ENCODE data around the gene GUCA2A.

The GUCA2A gene

DNA sequence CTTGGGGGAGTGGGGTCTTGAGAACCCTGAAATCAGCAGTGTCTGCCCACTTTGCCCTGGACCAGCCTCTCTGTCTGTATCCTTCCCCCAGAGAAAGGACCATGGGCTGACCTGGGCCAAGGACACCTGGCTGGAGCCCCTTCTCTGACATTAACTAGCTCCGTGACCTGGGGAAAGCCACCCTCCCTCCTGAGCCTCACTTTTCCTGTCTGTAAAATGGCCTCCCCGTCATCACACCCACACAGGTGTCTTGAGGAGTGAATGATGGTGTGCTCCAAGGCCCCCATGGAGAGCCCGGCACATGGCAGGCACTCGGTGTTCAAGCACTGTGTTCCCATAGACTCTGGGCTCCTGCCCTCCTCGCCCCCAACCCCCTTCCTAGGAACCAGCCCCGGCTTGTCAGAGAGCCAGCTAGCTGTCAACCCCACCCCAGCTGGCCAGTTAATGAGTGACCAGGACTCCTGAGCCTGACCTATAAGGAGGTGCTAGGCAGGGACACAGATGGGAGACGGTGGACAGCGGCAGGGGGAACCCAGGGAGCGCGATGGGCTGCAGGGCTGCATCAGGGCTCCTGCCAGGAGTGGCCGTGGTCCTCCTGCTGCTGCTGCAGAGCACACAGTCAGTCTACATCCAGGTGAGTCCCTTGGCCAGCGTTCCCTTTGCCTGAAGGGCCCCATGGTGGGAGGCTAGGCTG is 11.5 kb downstream of the GUCA2A start, which contains the start of gene GUCA2B:
TSS of gene GUCA2B (plus strand) at position 504 of the 694 bp plus-strand sequence. CDS start at position 545, 41 bp downstream.
- Histone ChIP-seq H3K27ac (ENCODE audit: extremely low read depth, low read depth, low read length) (no peak within 1 kb of the TSS), H3K4me3 (ENCODE audit: low read depth, low read length) (no peak within 1 kb of the TSS), H3K9me3 (ENCODE audit: control insufficient read depth, insufficient read depth, low read depth, low read length) (no peaks in the 10 kb centered on the region), H3K4me1 (ENCODE audit: control insufficient read depth, insufficient read depth, low read length) (no peaks in the 10 kb centered on the region), H3K36me3 (ENCODE audit: control insufficient read depth in 2 of 2, insufficient read depth in 1 of 2, low read length in 2 of 2) (no peaks in the 10 kb centered on the region)
- CTCF ChIA-PET, result no interaction called here
- TF ChIP-seq, protein P1, sequence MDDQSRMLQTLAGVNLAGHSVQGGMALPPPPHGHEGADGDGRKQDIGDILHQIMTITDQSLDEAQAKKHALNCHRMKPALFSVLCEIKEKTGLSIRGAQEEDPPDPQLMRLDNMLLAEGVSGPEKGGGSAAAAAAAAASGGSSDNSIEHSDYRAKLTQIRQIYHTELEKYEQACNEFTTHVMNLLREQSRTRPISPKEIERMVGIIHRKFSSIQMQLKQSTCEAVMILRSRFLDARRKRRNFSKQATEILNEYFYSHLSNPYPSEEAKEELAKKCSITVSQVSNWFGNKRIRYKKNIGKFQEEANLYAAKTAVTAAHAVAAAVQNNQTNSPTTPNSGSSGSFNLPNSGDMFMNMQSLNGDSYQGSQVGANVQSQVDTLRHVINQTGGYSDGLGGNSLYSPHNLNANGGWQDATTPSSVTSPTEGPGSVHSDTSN (CRISPR knock-in tag; IDR thresholded peaks at IDR 0.05), result no peak
- TF ChIP-seq ZNF561 (tag by site-specific recombination; IDR thresholded peaks at IDR 0.05; ENCODE audit: borderline replicate concordance) (no peak), ZNF837 (tag by site-specific recombination; IDR thresholded peaks at IDR 0.05) (no peak), ZNF114 (tag by site-specific recombination; IDR thresholded peaks at IDR 0.05) (no peak), ZNF843 (tag by site-specific recombination; IDR thresholded peaks at IDR 0.05) (no peak), KLF8 (tag by site-specific recombination; IDR thresholded peaks at IDR 0.05) (no peak), OSR2 (tag by site-specific recombination; IDR thresholded peaks at IDR 0.05) (no peak), SP3 (tag by site-specific recombination; IDR thresholded peaks at IDR 0.05) (no peak), GLI4 (tag by site-specific recombination; IDR thresholded peaks at IDR 0.05) (no peak), ZNF416 (tag by site-specific recombination; IDR thresholded peaks at IDR 0.05) (no peak), ZNF391 (tag by site-specific recombination; IDR thresholded peaks at IDR 0.05; ENCODE audit: borderline replicate concordance, low read depth) (no peak), ZNF239 (tag by site-specific recombination; IDR thresholded peaks at IDR 0.05) (no peak)
- TF ChIP-seq, protein P2, sequence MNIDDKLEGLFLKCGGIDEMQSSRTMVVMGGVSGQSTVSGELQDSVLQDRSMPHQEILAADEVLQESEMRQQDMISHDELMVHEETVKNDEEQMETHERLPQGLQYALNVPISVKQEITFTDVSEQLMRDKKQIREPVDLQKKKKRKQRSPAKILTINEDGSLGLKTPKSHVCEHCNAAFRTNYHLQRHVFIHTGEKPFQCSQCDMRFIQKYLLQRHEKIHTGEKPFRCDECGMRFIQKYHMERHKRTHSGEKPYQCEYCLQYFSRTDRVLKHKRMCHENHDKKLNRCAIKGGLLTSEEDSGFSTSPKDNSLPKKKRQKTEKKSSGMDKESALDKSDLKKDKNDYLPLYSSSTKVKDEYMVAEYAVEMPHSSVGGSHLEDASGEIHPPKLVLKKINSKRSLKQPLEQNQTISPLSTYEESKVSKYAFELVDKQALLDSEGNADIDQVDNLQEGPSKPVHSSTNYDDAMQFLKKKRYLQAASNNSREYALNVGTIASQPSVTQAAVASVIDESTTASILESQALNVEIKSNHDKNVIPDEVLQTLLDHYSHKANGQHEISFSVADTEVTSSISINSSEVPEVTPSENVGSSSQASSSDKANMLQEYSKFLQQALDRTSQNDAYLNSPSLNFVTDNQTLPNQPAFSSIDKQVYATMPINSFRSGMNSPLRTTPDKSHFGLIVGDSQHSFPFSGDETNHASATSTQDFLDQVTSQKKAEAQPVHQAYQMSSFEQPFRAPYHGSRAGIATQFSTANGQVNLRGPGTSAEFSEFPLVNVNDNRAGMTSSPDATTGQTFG (tag by site-specific recombination; IDR thresholded peaks at IDR 0.05; ENCODE audit: borderline replicate concordance), result no peak
- TF ChIP-seq, protein P3, sequence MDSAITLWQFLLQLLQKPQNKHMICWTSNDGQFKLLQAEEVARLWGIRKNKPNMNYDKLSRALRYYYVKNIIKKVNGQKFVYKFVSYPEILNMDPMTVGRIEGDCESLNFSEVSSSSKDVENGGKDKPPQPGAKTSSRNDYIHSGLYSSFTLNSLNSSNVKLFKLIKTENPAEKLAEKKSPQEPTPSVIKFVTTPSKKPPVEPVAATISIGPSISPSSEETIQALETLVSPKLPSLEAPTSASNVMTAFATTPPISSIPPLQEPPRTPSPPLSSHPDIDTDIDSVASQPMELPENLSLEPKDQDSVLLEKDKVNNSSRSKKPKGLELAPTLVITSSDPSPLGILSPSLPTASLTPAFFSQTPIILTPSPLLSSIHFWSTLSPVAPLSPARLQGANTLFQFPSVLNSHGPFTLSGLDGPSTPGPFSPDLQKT (IDR thresholded peaks at IDR 0.05; ENCODE audit: borderline replicate concordance, low read depth, low read length), result no peak
- POLR2A ChIA-PET, result no interaction called here

DNA sequence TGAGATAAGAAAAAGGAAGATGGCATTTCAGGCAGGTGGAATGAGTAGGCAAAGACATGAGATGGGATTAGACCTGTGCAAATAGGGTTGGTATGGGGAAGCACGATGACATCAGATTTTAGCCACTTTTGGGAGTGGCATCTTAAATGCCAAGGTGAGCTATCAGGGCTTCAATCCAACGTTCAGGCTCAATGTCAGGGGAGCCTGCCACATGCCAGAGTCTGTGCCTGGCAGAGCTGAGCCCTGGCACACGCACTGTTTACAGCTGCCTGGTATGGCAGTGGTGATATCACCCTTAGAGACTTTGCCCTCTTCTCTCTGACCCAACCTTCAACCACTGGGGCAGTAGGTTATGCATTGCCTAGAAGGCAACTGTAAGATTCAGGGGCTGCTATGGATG is 12.4 kb downstream of the GUCA2A start:
- CTCF ChIA-PET, result interaction anchor here (0.6 to 1.3 kb wide), 3 partner anchors 15 to 106 kb away, joined by 3 to 5 read pairs (median 3); no protein-coding TSS in a partner anchor
- no peak overlapping the region for H3K27ac ChIP-seq (ENCODE audit: extremely low read depth, low read depth, low read length)
- POLR2A ChIA-PET, result no interaction called here
- no peaks in the 10 kb centered on the region for H3K9me3 ChIP-seq (ENCODE audit: control insufficient read depth, insufficient read depth, low read depth, low read length)
- H3K4me1 ChIP-seq (ENCODE audit: control insufficient read depth, insufficient read depth, low read length), result no peaks in the 10 kb centered on the region
- H3K4me3 ChIP-seq (ENCODE audit: low read depth, low read length), result no peak overlapping the region
- H3K36me3 ChIP-seq (ENCODE audit: control insufficient read depth in 2 of 2, insufficient read depth in 1 of 2, low read length in 2 of 2), result no peaks in the 10 kb centered on the region
- TF ChIP-seq, protein P4, sequence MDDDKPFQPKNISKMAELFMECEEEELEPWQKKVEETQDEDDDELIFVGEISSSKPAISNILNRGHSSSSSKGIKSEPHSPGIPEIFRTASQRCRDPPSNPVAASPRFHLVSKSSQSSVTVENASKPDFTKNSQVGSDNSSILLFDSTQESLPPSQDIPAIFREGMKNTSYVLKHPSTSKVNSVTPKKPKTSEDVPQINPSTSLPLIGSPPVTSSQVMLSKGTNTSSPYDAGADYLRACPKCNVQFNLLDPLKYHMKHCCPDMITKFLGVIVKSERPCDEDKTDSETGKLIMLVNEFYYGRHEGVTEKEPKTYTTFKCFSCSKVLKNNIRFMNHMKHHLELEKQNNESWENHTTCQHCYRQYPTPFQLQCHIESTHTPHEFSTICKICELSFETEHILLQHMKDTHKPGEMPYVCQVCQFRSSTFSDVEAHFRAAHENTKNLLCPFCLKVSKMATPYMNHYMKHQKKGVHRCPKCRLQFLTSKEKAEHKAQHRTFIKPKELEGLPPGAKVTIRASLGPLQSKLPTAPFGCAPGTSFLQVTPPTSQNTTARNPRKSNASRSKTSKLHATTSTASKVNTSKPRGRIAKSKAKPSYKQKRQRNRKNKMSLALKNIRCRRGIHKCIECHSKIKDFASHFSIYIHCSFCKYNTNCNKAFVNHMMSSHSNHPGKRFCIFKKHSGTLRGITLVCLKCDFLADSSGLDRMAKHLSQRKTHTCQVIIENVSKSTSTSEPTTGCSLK (tag by site-specific recombination; IDR thresholded peaks at IDR 0.05), result no peak
- TF ChIP-seq ZNF302 (tag by site-specific recombination; IDR thresholded peaks at IDR 0.05; ENCODE audit: low read depth), result no peak
- no peak for TF ChIP-seq ZNF792 (tag by site-specific recombination; IDR thresholded peaks at IDR 0.05)
- TF ChIP-seq KLF16 (tag by site-specific recombination; IDR thresholded peaks at IDR 0.05), result no peak
- no peak for TF ChIP-seq ZNF791 (tag by site-specific recombination; IDR thresholded peaks at IDR 0.05)
- TF ChIP-seq PRDM4 (tag by site-specific recombination; IDR thresholded peaks at IDR 0.05), result no peak
- TF ChIP-seq ZNF37A (tag by site-specific recombination; IDR thresholded peaks at IDR 0.05), result no peak
- TF ChIP-seq ZNF76 (tag by site-specific recombination; IDR thresholded peaks at IDR 0.05; ENCODE audit: borderline replicate concordance, low read depth), result no peak

Measured in HEK293 (cell line).